HL-60 (cell line): ENCODE measurements around the gene ADPRH.

Experiments used
- CTCF ChIP-seq: IDR thresholded peaks from one replicate; pipeline ENCODE4 v1.5.1; 2011; ENCODE audit warnings: low read length, control low read depth, inconsistent platforms; ENCODE audit not compliant: insufficient read depth
- TF ChIP-seq, protein P1 (sequence below): IDR thresholded peaks from 2 replicates; pipeline ENCODE4 v1.6.1; 2012; ENCODE audit warnings: low read depth; ENCODE audit not compliant: insufficient replicate concordance

GRCh38 chr3:119575507-119575906, 3.8 kb upstream of the ADPRH start:
- TF ChIP-seq CTCF, result no peak
- TF ChIP-seq, protein P1, sequence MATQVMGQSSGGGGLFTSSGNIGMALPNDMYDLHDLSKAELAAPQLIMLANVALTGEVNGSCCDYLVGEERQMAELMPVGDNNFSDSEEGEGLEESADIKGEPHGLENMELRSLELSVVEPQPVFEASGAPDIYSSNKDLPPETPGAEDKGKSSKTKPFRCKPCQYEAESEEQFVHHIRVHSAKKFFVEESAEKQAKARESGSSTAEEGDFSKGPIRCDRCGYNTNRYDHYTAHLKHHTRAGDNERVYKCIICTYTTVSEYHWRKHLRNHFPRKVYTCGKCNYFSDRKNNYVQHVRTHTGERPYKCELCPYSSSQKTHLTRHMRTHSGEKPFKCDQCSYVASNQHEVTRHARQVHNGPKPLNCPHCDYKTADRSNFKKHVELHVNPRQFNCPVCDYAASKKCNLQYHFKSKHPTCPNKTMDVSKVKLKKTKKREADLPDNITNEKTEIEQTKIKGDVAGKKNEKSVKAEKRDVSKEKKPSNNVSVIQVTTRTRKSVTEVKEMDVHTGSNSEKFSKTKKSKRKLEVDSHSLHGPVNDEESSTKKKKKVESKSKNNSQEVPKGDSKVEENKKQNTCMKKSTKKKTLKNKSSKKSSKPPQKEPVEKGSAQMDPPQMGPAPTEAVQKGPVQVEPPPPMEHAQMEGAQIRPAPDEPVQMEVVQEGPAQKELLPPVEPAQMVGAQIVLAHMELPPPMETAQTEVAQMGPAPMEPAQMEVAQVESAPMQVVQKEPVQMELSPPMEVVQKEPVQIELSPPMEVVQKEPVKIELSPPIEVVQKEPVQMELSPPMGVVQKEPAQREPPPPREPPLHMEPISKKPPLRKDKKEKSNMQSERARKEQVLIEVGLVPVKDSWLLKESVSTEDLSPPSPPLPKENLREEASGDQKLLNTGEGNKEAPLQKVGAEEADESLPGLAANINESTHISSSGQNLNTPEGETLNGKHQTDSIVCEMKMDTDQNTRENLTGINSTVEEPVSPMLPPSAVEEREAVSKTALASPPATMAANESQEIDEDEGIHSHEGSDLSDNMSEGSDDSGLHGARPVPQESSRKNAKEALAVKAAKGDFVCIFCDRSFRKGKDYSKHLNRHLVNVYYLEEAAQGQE, result no peak
